PC-3 (cell line): Measurements from ENCODE around the gene CHML. TPM values are rescaled to one million over a fixed set of nuclear protein-coding genes. Genes with fewer than 3 reads are reported as not detected.
A peak's percentile ranks its signal among the peaks of the same experiment; 100 is the strongest.

ENCODE experiments used
- ATAC-seq: fragments of 200-7000 bp; cut with Tn5 transposase; 2 replicates; pipeline ENCODE4 v1.9.1; 2020; ENCODE audit warnings: mild to moderate bottlenecking, moderate library complexity
- BruUV-seq: library from RNA; stranded (reverse); fragments of 400-500 nt; replicated peaks from 2 replicates; lab custom pipeline; 2021; lab: Mats Ljungman, UMichigan
- CTCF ChIA-PET: fragments of 300-600 bp; sonication (Branson Sonifier 250); formaldehyde crosslinking; loops from one replicate; lab custom pipeline; 2022; ENCODE audit warnings: antibody characterized with exemption; lab: Charles Lee
- POLR2A ChIA-PET: fragments of 300-600 bp; sonication (Branson Sonifier 250); formaldehyde crosslinking; loops from one replicate; lab custom pipeline; 2022; ENCODE audit warnings: antibody characterized with exemption; ENCODE audit not compliant: unreplicated experiment; lab: Charles Lee
- DNase-seq: peaks from one replicate; pipeline ENCODE4 v3.0.0-alpha.2; 2015
- H2AFZ ChIP-seq: fragments of 300-600 bp; sonication (generic); 2 replicates; pipeline ENCODE4 v1.6.0; 2016; ENCODE audit warnings: antibody characterized with exemption, low read length
- H3F3A ChIP-seq: fragments of 300-600 bp; sonication (generic); one replicate; pipeline ENCODE4 v1.6.0; 2017; ENCODE audit warnings: antibody characterized with exemption, low read length, control low read depth, mild to moderate bottlenecking; ENCODE audit not compliant: unreplicated experiment
- H3K27ac ChIP-seq: fragments of 300-600 bp; sonication (generic); 2 replicates; pipeline ENCODE4 v1.5.1; 2016; ENCODE audit warnings: mild to moderate bottlenecking, low read length
- H3K27me3 ChIP-seq: fragments of 300-600 bp; sonication (generic); 2 replicates; pipeline ENCODE4 v1.6.1; 2016; ENCODE audit warnings: low read length, mixed read lengths
- H3K36me3 ChIP-seq: fragments of 300-600 bp; sonication (generic); 2 replicates; pipeline ENCODE4 v1.6.1; 2016; ENCODE audit warnings: low read depth, mixed run types, low read length, mixed read lengths
- H3K4me1 ChIP-seq: fragments of 300-600 bp; sonication (generic); 2 replicates; pipeline ENCODE4 v1.5.1; 2016; ENCODE audit warnings: low read length; ENCODE audit not compliant: insufficient read depth
- H3K4me2 ChIP-seq: fragments of 300-600 bp; sonication (generic); 2 replicates; pipeline ENCODE4 v1.6.0; 2016; ENCODE audit warnings: low read length
- H3K4me3 ChIP-seq: fragments of 300-600 bp; sonication (generic); 2 replicates; pipeline ENCODE4 v1.5.1; 2016; ENCODE audit warnings: mild to moderate bottlenecking, low read length, mixed read lengths
- H3K79me2 ChIP-seq: fragments of 300-600 bp; sonication (generic); 2 replicates; pipeline ENCODE4 v1.6.1; 2017; ENCODE audit warnings: low read length, mixed read lengths
- H3K9ac ChIP-seq: fragments of 300-600 bp; sonication (generic); 2 replicates; pipeline ENCODE4 v1.6.0; 2016; ENCODE audit warnings: mild to moderate bottlenecking, low read length
- H3K9me2 ChIP-seq: fragments of 300-600 bp; sonication (generic); replicated peaks from 2 replicates; pipeline ENCODE4 v1.6.1; 2016; ENCODE audit warnings: mixed run types, low read length, mixed read lengths
- H3K9me3 ChIP-seq: fragments of 300-600 bp; sonication (generic); 2 replicates; pipeline ENCODE4 v1.6.1; 2016; ENCODE audit warnings: low read length, mixed read lengths
- H4K20me1 ChIP-seq: fragments of 300-600 bp; sonication (generic); 2 replicates; pipeline ENCODE4 v1.6.1; 2016; ENCODE audit warnings: low read length, mixed read lengths
- EZH2 ChIP-seq: fragments of 300-600 bp; sonication (generic); IDR thresholded peaks from one replicate; pipeline ENCODE4 v1.6.1; 2017; ENCODE audit warnings: antibody characterized with exemption, mild to moderate bottlenecking, low read length; ENCODE audit not compliant: unreplicated experiment
- EZH2phosphoT487 ChIP-seq: fragments of 300-600 bp; sonication (generic); IDR thresholded peaks from 2 replicates; pipeline ENCODE4 v1.6.1; 2018; ENCODE audit warnings: mild to moderate bottlenecking, antibody characterized with exemption, low read length, borderline replicate concordance
- intact Hi-C: fragments of 100-400 bp; cut with micrococcal nuclease; formaldehyde crosslinking; loops from 2 replicates; pipeline ENCODE4 v1.9.0; 2023
- total RNA-seq: library from RNA; depleted of rRNA; stranded (reverse); fragments of >200 nt; gene quantifications from 2 replicates; pipeline ENCODE4 v1.2.3, GENCODE V29; 2014
- TF ChIP-seq, protein P1 (sequence below): fragments of 300-600 bp; sonication (generic); conservative IDR thresholded peaks from 2 replicates; pipeline ENCODE4 v1.5.1; 2017; ENCODE audit warnings: antibody characterized with exemption, low read depth, mild to moderate bottlenecking, low read length

Gene CHML
- total RNA-seq, 1 experiment from 2014 or later = 68.6 TPM

DNA sequence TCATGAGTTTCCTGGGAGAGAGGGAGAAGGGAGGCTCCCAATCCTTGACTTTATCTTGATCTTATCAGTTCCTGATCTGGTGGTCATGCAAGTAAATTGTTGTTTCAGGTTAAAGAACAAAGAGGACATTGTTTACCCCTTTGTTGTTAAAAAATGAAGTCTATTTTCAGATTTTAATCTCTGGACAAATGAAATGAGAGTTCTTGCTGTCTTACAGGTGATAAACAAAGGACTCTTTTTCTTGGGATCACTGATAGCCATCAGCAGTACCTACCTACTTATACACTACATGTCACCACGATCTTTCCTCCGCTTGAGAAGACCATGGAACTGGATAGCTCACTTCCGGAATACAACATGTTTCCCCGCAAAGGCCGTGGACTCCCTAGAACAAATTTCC, 48.4 kb downstream of the CHML start:
- Histone ChIP-seq H3K4me3 (peak overlapping the region; percentile 20), H3K27me3 (no peaks in the 10 kb centered on the region), H3K4me2 (peak overlapping the region; percentile 62), H3K79me2 (no peaks in the 10 kb centered on the region), H4K20me1 (no peaks in the 10 kb centered on the region), H3K9me2 (no peaks in the 10 kb centered on the region), H3K9me3 (no peaks in the 10 kb centered on the region), H2AFZ (no peak overlapping the region), H3K9ac (peak overlapping the region; percentile 75), H3K27ac (peak overlapping the region; percentile 89), H3K36me3 (no peaks in the 10 kb centered on the region), H3K4me1 (peaks cover 43% of the 10 kb centered on the region), H3F3A (peaks cover 12% of the 10 kb centered on the region)
- intact Hi-C loops = loop anchor here (1.0 kb wide), 4 partner anchors 12 to 60 kb away; no protein-coding TSS in a partner anchor
- ChIA-PET CTCF (interaction anchor here (2.2 to 2.3 kb wide), 2 partner anchors 13 to 19 kb away, joined by 7 to 13 read pairs; no protein-coding TSS in a partner anchor), POLR2A (interaction anchor here (0.9 kb wide), 1 partner anchor 15 kb away, joined by 6 read pairs; no protein-coding TSS in a partner anchor)
- TSS peak; percentile 69 for BruUV-seq
- no peak for TF ChIP-seq EZH2
- TF ChIP-seq EZH2phosphoT487 = no peak
- TF ChIP-seq, protein P1, sequence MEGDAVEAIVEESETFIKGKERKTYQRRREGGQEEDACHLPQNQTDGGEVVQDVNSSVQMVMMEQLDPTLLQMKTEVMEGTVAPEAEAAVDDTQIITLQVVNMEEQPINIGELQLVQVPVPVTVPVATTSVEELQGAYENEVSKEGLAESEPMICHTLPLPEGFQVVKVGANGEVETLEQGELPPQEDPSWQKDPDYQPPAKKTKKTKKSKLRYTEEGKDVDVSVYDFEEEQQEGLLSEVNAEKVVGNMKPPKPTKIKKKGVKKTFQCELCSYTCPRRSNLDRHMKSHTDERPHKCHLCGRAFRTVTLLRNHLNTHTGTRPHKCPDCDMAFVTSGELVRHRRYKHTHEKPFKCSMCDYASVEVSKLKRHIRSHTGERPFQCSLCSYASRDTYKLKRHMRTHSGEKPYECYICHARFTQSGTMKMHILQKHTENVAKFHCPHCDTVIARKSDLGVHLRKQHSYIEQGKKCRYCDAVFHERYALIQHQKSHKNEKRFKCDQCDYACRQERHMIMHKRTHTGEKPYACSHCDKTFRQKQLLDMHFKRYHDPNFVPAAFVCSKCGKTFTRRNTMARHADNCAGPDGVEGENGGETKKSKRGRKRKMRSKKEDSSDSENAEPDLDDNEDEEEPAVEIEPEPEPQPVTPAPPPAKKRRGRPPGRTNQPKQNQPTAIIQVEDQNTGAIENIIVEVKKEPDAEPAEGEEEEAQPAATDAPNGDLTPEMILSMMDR = no peak
- ATAC-seq (peak; percentile 14), DNase-seq (peak; percentile 73)

DNA sequence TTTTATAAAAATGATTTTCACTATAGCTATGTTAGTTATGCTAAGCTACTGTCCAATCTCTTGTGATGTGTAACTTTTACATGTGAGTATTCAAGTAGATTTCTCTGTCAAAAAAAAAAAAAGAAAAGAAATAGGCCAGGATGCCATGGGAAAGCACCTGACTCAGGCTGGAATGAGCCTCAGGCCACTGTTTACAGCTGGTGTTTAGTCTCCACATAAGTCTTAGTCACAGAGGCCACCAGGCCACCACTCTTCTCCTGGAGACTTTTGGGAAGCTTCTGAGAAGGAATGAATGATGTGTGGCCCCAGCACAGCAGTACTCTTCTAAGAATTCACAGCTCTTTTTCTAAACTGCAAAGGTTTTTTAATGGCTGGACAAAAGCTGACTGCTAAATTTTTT, 48.9 kb downstream of the CHML start:
- no peaks in the 10 kb centered on the region for H3K9me3 ChIP-seq
- ChIA-PET CTCF (interaction anchor here (0.6 to 2.3 kb wide), 4 partner anchors 14 to 1471 kb away, joined by 3 to 13 read pairs (median 6); no protein-coding TSS in a partner anchor), POLR2A (interaction anchor here (0.9 kb wide), 1 partner anchor 15 kb away, joined by 6 read pairs; no protein-coding TSS in a partner anchor)
- peaks cover 43% of the 10 kb centered on the region for H3K4me1 ChIP-seq
- no peaks in the 10 kb centered on the region for H4K20me1 ChIP-seq
- peaks cover 12% of the 10 kb centered on the region for H3F3A ChIP-seq
- DNase-seq (peak; percentile 99), ATAC-seq (peak; percentile 75)
- H3K9me2 ChIP-seq = no peaks in the 10 kb centered on the region
- no peaks in the 10 kb centered on the region for H3K79me2 ChIP-seq
- intact Hi-C loops = no loop called here
- no peak overlapping the region for H2AFZ ChIP-seq
- BruUV-seq = no TSS peak
- H3K4me3 ChIP-seq = peak overlapping the region; percentile 20
- no peaks in the 10 kb centered on the region for H3K27me3 ChIP-seq
- peak overlapping the region; percentile 62 for H3K4me2 ChIP-seq
- H3K36me3 ChIP-seq = no peaks in the 10 kb centered on the region
- no peak for TF ChIP-seq EZH2
- no peak for TF ChIP-seq EZH2phosphoT487
- TF ChIP-seq, protein P1 = no peak
- peak overlapping the region; percentile 75 for H3K9ac ChIP-seq
- H3K27ac ChIP-seq = peak overlapping the region; percentile 89

DNA sequence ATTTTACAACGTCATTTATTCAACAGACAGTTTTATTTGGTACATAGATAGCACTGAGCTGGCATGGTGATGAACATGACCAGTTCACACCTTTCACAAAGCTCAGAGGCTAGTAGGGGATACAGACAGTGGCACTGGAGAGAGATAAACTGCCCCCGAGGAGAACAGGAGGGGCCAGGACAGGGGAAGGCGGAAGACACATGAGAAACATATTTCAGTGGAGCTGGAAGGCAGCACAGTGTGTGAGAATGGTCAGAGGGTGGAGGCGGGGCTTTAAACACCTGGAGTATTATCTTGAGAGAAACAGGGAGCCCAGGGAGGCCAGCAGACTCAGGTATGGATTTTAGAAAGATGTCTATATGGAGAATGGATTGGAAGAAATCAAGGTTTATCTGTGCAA, 49.5 kb downstream of the CHML start:
- peak overlapping the region; percentile 62 for H3K4me2 ChIP-seq
- no peaks in the 10 kb centered on the region for H3K79me2 ChIP-seq
- no peaks in the 10 kb centered on the region for H3K27me3 ChIP-seq
- peaks cover 12% of the 10 kb centered on the region for H3F3A ChIP-seq
- ATAC-seq (no peak), DNase-seq (no peak)
- no peaks in the 10 kb centered on the region for H3K9me2 ChIP-seq
- no peak for TF ChIP-seq EZH2phosphoT487
- TF ChIP-seq EZH2 = no peak
- TF ChIP-seq, protein P1 = no peak
- CTCF ChIA-PET = interaction anchor here (0.6 to 2.3 kb wide), 4 partner anchors 14 to 1470 kb away, joined by 3 to 13 read pairs (median 6); no protein-coding TSS in a partner anchor
- no peak overlapping the region for H3K4me3 ChIP-seq
- peaks cover 43% of the 10 kb centered on the region for H3K4me1 ChIP-seq
- no peaks in the 10 kb centered on the region for H3K9me3 ChIP-seq
- POLR2A ChIA-PET = interaction anchor here (0.9 kb wide), 1 partner anchor 16 kb away, joined by 6 read pairs; no protein-coding TSS in a partner anchor
- H3K9ac ChIP-seq = peak overlapping the region; percentile 75
- H3K27ac ChIP-seq = peak overlapping the region; percentile 89
- peak overlapping the region; percentile 20; the same call in 1 of the 2 replicates for H2AFZ ChIP-seq
- no peaks in the 10 kb centered on the region for H4K20me1 ChIP-seq
- BruUV-seq = no TSS peak
- intact Hi-C loops = no loop called here
- H3K36me3 ChIP-seq = no peaks in the 10 kb centered on the region
